SU-DHL-6 (cell line): Measurements from ENCODE around the gene BAHCC1.

Source experiments
- EZH2phosphoT487 ChIP-seq: fragments of 200-600 bp; sonication (generic), shearing (Covaris generic); conservative IDR thresholded peaks from 2 replicates; pipeline ENCODE4 v1.6.1; 2018; ENCODE audit warnings: mild to moderate bottlenecking, antibody characterized with exemption, low read length, moderate library complexity, mixed read lengths
- TF ChIP-seq, protein P1 (sequence below): fragments of 200-600 bp; sonication (generic); IDR thresholded peaks from one replicate; pipeline ENCODE4 v1.5.1; 2017; ENCODE audit warnings: antibody characterized with exemption, mild to moderate bottlenecking, low read length, moderate library complexity; ENCODE audit not compliant: insufficient read depth, poor library complexity, severe bottlenecking

DNA sequence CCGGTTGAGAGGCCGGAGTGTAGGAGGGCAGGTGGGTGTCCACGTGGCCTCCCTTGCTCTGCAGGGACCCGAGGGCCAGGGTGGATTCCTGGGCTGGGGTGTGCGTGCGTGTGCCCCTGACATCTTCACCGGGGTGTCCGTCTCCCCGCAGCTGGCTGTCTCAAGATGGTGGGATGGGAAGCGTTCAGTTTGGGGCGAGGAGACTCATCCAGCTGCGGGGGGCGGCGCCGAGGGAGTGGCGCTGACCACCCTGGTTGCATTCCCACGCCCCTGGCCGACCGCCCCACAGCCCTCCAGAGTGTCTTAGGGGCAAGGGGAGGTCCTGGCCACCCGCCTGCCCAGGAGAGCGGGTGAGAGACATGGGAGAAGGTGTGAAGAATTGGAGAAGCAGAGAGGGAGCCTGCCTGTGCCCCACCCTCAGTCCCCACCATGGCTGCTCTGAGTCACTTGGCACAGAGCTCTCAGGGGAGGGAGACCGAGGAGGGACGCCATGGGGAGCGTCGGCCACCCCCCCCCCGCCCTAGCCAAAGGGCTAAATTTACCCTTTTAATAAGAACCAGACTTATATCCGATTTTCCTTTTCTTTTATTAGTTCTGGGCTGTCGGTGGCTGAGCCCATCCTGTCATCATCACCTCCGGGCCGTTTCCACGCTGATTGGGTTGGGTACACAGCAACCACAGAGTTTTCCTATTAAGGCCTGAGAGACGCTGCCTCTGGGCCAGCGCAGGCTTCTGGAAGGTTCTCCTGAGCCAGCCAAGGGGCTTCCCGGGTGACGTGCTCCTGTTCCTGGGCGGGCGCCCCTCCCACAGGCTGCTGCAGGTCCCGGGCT, 22.0 kb downstream of the BAHCC1 start:
- TF ChIP-seq, protein P1, sequence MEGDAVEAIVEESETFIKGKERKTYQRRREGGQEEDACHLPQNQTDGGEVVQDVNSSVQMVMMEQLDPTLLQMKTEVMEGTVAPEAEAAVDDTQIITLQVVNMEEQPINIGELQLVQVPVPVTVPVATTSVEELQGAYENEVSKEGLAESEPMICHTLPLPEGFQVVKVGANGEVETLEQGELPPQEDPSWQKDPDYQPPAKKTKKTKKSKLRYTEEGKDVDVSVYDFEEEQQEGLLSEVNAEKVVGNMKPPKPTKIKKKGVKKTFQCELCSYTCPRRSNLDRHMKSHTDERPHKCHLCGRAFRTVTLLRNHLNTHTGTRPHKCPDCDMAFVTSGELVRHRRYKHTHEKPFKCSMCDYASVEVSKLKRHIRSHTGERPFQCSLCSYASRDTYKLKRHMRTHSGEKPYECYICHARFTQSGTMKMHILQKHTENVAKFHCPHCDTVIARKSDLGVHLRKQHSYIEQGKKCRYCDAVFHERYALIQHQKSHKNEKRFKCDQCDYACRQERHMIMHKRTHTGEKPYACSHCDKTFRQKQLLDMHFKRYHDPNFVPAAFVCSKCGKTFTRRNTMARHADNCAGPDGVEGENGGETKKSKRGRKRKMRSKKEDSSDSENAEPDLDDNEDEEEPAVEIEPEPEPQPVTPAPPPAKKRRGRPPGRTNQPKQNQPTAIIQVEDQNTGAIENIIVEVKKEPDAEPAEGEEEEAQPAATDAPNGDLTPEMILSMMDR, result no peak
- TF ChIP-seq EZH2phosphoT487, result no peak
